SK-N-SH treated with all-trans-retinoic acid at 6 μM for 48 hours (cell line): ENCODE data around the gene CLCN1.

Experiments used
- ATAC-seq: fragments of 200-7000 bp; cut with Tn5 transposase; 3 replicates; pipeline ENCODE4 v1.9.1; 2020; ENCODE audit warnings: mild to moderate bottlenecking, moderate library complexity
- ARNTL ChIP-seq: fragments of 450-650 bp; formaldehyde crosslinking; IDR thresholded peaks from 2 replicates; pipeline ENCODE4 v1.5.0; 2020; ENCODE audit warnings: low read depth, mild to moderate bottlenecking, moderate library complexity, borderline replicate concordance
- BACH2 ChIP-seq: fragments of 250-450 bp; sonication (Bioruptor Pico); IDR thresholded peaks from 2 replicates; pipeline ENCODE4 v1.9.0; 2021; ENCODE audit warnings: mild to moderate bottlenecking, borderline replicate concordance
- CSDC2 ChIP-seq: fragments of 250-450 bp; sonication (Bioruptor Pico); IDR thresholded peaks from 2 replicates; pipeline ENCODE4 v1.5.0; 2020; ENCODE audit warnings: mild to moderate bottlenecking, moderate library complexity
- GLIS3 ChIP-seq: fragments of 250-450 bp; sonication (Bioruptor Pico); IDR thresholded peaks from 2 replicates; pipeline ENCODE4 v1.5.0; 2020; ENCODE audit warnings: mild to moderate bottlenecking, moderate library complexity
- ISL1 ChIP-seq: fragments of 250-450 bp; sonication (Bioruptor Pico); IDR thresholded peaks from 2 replicates; pipeline ENCODE4 v2.1.2; 2022; ENCODE audit warnings: mild to moderate bottlenecking, moderate library complexity
- OSR1 ChIP-seq: fragments of 250-450 bp; sonication (Bioruptor Pico); IDR thresholded peaks from 2 replicates; pipeline ENCODE4 v1.8.0; 2022; ENCODE audit warnings: moderate library complexity, mild to moderate bottlenecking, inconsistent platforms
- POU6F1 ChIP-seq: fragments of 250-450 bp; sonication (Bioruptor Pico); IDR thresholded peaks from 2 replicates; pipeline ENCODE4 v1.8.0; 2021; ENCODE audit warnings: low read depth, mild to moderate bottlenecking, moderate library complexity, borderline replicate concordance
- PPARA ChIP-seq: fragments of 250-450 bp; sonication (Bioruptor Pico); IDR thresholded peaks from 2 replicates; pipeline ENCODE4 v1.5.0; 2020; ENCODE audit warnings: mild to moderate bottlenecking, borderline replicate concordance
- RARB ChIP-seq: fragments of 250-450 bp; sonication (Bioruptor Pico); IDR thresholded peaks from 2 replicates; pipeline ENCODE4 v1.8.0; 2021; ENCODE audit warnings: mild to moderate bottlenecking, moderate library complexity
- SNAI2 ChIP-seq: fragments of 250-450 bp; sonication (Bioruptor Pico); IDR thresholded peaks from 2 replicates; pipeline ENCODE4 v1.5.0; 2020; ENCODE audit warnings: mild to moderate bottlenecking, moderate library complexity
- TCF4 ChIP-seq: fragments of 250-450 bp; sonication (Bioruptor Pico); IDR thresholded peaks from 2 replicates; pipeline ENCODE4 v1.8.0; 2021; ENCODE audit warnings: mild to moderate bottlenecking, moderate library complexity, borderline replicate concordance
- TOX ChIP-seq: fragments of 250-450 bp; sonication (Bioruptor Pico); IDR thresholded peaks from 2 replicates; pipeline ENCODE4 v1.8.0; 2021; ENCODE audit warnings: mild to moderate bottlenecking, moderate library complexity, borderline replicate concordance
- ZC3H10 ChIP-seq: fragments of 250-450 bp; sonication (Bioruptor Pico); IDR thresholded peaks from 2 replicates; pipeline ENCODE4 v1.5.1; 2021; ENCODE audit warnings: mild to moderate bottlenecking, moderate library complexity
- ZFP3 ChIP-seq: fragments of 250-450 bp; sonication (Bioruptor Pico); IDR thresholded peaks from 2 replicates; pipeline ENCODE4 v1.5.0; 2020; ENCODE audit warnings: mild to moderate bottlenecking, moderate library complexity
- ZFP30 ChIP-seq: fragments of 450-650 bp; formaldehyde crosslinking; IDR thresholded peaks from 2 replicates; pipeline ENCODE4 v1.5.0; 2022; ENCODE audit warnings: mild to moderate bottlenecking, moderate library complexity
- ZNF565 ChIP-seq: fragments of 450-650 bp; formaldehyde crosslinking; conservative IDR thresholded peaks from 2 replicates; pipeline ENCODE4 v1.5.0; 2020; ENCODE audit warnings: low read depth, mild to moderate bottlenecking, moderate library complexity
- ZNF70 ChIP-seq: fragments of 450-650 bp; formaldehyde crosslinking; IDR thresholded peaks from 2 replicates; pipeline ENCODE4 v1.5.0; 2020; ENCODE audit warnings: mild to moderate bottlenecking, moderate library complexity
- ZNF8 ChIP-seq: fragments of 450-650 bp; formaldehyde crosslinking; IDR thresholded peaks from 2 replicates; pipeline ENCODE4 v1.5.0; 2020; ENCODE audit warnings: mild to moderate bottlenecking, moderate library complexity
- TF ChIP-seq, protein P1 (sequence below): fragments of 250-450 bp; sonication (Bioruptor Pico); IDR thresholded peaks from 2 replicates; pipeline ENCODE4 v1.5.1; 2020; ENCODE audit warnings: low read depth, mild to moderate bottlenecking, moderate library complexity
- TF ChIP-seq, protein P2 (sequence below): fragments of 250-450 bp; sonication (Bioruptor Pico); IDR thresholded peaks from 2 replicates; pipeline ENCODE4 v1.8.0; 2020; ENCODE audit warnings: mild to moderate bottlenecking, moderate library complexity, borderline replicate concordance
- TF ChIP-seq, protein P3 (sequence below): fragments of 250-450 bp; sonication (Bioruptor Pico); IDR thresholded peaks from 2 replicates; pipeline ENCODE4 v1.5.0; 2020; ENCODE audit warnings: mild to moderate bottlenecking, moderate library complexity
- TF ChIP-seq, protein P4 (sequence below): fragments of 250-450 bp; sonication (Bioruptor Pico); IDR thresholded peaks from 2 replicates; pipeline ENCODE4 v1.5.1; 2021; ENCODE audit warnings: mild to moderate bottlenecking, moderate library complexity

Gene CLCN1

DNA sequence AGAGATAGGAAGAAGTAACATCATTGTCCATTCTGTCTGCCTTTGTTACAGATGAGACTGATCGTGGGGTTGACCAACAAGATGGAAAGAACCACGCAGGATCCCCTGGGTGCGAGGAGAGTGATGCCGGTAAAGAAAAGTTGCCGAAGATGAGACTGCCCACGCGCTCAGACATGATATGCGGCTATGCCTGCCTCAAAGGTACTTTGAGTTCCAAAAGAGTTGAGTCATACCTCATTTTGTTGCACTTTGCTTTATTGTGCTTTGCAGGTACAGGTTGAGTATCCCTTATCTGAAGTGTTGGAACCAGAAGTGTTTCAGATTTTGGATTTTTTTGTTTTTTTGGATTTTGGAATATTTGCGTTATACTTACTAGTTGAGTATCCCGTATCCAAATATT lies 12.2 kb upstream of the CLCN1 start (continued):
- TF ChIP-seq ZNF565 (CRISPR knock-in tag), result no peak
- TF ChIP-seq, protein P1, sequence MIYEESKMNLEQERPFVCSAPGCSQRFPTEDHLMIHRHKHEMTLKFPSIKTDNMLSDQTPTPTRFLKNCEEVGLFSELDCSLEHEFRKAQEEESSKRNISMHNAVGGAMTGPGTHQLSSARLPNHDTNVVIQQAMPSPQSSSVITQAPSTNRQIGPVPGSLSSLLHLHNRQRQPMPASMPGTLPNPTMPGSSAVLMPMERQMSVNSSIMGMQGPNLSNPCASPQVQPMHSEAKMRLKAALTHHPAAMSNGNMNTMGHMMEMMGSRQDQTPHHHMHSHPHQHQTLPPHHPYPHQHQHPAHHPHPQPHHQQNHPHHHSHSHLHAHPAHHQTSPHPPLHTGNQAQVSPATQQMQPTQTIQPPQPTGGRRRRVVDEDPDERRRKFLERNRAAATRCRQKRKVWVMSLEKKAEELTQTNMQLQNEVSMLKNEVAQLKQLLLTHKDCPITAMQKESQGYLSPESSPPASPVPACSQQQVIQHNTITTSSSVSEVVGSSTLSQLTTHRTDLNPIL (CRISPR knock-in tag), result no peak
- TF ChIP-seq OSR1, result no peak
- no peak for TF ChIP-seq ZC3H10 (CRISPR knock-in tag)
- TF ChIP-seq, all 23 proteins: peak for 0

DNA sequence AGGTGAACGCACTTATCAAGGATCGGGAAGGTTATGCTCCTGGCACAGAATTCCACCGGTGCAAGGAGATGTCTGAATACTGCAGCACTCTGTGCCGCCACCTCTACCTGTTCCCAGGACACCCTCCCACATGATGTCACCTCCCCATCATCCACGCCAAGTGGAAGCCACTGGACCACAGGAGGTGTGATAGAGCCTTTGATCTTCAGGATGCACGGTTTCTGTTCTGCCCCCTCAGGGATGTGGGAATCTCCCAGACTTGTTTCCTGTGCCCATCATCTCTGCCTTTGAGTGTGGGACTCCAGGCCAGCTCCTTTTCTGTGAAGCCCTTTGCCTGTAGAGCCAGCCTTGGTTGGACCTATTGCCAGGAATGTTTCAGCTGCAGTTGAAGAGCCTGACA lies 11.0 kb upstream of the CLCN1 start:
- TF ChIP-seq ARNTL (no peak), ZNF8 (CRISPR knock-in tag) (no peak), PPARA (CRISPR knock-in tag) (no peak), ISL1 (CRISPR knock-in tag) (no peak), ZNF70 (no peak), POU6F1 (CRISPR knock-in tag) (no peak), TOX (CRISPR knock-in tag) (no peak), RARB (CRISPR knock-in tag) (no peak), SNAI2 (no peak), GLIS3 (no peak), OSR1 (no peak), TCF4 (no peak), ZNF565 (CRISPR knock-in tag) (no peak), ZFP30 (CRISPR knock-in tag) (no peak), ZFP3 (CRISPR knock-in tag) (no peak), CSDC2 (CRISPR knock-in tag) (no peak)
- TF ChIP-seq, protein P2, sequence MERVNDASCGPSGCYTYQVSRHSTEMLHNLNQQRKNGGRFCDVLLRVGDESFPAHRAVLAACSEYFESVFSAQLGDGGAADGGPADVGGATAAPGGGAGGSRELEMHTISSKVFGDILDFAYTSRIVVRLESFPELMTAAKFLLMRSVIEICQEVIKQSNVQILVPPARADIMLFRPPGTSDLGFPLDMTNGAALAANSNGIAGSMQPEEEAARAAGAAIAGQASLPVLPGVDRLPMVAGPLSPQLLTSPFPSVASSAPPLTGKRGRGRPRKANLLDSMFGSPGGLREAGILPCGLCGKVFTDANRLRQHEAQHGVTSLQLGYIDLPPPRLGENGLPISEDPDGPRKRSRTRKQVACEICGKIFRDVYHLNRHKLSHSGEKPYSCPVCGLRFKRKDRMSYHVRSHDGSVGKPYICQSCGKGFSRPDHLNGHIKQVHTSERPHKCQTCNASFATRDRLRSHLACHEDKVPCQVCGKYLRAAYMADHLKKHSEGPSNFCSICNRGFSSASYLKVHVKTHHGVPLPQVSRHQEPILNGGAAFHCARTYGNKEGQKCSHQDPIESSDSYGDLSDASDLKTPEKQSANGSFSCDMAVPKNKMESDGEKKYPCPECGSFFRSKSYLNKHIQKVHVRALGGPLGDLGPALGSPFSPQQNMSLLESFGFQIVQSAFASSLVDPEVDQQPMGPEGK, result no peak
- TF ChIP-seq, protein P3, sequence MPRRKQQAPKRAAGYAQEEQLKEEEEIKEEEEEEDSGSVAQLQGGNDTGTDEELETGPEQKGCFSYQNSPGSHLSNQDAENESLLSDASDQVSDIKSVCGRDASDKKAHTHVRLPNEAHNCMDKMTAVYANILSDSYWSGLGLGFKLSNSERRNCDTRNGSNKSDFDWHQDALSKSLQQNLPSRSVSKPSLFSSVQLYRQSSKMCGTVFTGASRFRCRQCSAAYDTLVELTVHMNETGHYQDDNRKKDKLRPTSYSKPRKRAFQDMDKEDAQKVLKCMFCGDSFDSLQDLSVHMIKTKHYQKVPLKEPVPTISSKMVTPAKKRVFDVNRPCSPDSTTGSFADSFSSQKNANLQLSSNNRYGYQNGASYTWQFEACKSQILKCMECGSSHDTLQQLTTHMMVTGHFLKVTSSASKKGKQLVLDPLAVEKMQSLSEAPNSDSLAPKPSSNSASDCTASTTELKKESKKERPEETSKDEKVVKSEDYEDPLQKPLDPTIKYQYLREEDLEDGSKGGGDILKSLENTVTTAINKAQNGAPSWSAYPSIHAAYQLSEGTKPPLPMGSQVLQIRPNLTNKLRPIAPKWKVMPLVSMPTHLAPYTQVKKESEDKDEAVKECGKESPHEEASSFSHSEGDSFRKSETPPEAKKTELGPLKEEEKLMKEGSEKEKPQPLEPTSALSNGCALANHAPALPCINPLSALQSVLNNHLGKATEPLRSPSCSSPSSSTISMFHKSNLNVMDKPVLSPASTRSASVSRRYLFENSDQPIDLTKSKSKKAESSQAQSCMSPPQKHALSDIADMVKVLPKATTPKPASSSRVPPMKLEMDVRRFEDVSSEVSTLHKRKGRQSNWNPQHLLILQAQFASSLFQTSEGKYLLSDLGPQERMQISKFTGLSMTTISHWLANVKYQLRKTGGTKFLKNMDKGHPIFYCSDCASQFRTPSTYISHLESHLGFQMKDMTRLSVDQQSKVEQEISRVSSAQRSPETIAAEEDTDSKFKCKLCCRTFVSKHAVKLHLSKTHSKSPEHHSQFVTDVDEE (CRISPR knock-in tag), result no peak
- TF ChIP-seq, protein P4, sequence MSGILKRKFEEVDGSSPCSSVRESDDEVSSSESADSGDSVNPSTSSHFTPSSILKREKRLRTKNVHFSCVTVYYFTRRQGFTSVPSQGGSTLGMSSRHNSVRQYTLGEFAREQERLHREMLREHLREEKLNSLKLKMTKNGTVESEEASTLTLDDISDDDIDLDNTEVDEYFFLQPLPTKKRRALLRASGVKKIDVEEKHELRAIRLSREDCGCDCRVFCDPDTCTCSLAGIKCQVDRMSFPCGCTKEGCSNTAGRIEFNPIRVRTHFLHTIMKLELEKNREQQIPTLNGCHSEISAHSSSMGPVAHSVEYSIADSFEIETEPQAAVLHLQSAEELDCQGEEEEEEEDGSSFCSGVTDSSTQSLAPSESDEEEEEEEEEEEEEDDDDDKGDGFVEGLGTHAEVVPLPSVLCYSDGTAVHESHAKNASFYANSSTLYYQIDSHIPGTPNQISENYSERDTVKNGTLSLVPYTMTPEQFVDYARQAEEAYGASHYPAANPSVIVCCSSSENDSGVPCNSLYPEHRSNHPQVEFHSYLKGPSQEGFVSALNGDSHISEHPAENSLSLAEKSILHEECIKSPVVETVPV, result no peak
- TF ChIP-seq, protein P1 (CRISPR knock-in tag), result no peak

DNA sequence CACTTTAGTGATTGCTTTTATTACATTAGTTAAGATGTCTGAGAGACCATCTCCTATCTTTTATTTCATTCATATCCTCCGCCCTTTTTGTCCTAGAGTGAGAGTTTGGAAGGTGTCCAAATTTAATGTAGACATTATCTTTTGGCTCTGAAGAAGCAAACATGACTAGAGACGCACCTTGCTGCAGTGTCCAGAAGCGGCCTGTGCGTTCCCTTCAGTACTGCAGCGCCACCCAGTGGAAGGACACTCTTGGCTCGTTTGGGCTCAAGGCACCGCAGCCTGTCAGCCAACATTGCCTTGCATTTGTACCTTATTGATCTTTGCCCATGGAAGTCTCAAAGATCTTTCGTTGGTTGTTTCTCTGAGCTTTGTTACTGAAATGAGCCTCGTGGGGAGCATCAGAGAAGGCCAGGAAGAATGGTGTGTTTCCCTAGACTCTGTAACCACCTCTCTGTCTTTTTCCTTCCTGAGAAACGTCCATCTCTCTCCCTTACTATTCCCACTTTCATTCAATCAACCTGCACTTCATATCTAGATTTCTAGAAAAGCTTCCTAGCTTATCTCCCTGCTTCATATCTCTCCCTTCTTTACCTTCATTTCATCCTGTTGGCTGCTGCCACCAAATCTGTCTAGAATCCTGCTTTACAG lies 10.4 kb upstream of the CLCN1 start:
- ATAC-seq, result peak; percentile 89
- TF ChIP-seq BACH2 (no peak), ISL1 (CRISPR knock-in tag) (peak; percentile 45)
- TF ChIP-seq, protein P4, result no peak

More for the DNA sequence above, 11.0 kb upstream of the CLCN1 start:
- ATAC-seq, result no peak
